Aorta (tissue), 5 donors: ENCODE measurements around the gene ITPR3. TPM values are rescaled to one million over a fixed set of nuclear protein-coding genes. Genes with fewer than 3 reads are reported as not detected.

Source experiments
- ATAC-seq: fragments of 200-7000 bp; cut with Tn5 transposase; one replicate; pipeline ENCODE4 v1.9.1; 2022; ENCODE audit warnings: moderate library complexity; ENCODE audit not compliant: low FRiP score
- DNase-seq, 2 donors: peaks; one replicate each; pipeline ENCODE4 v3.0.0-alpha.2; 2020
- H3K27ac ChIP-seq, 2 donors: one replicate each; pipeline ENCODE4 v1.5.1; 2013; ENCODE audit warnings: low read length in 2 of 2, mild to moderate bottlenecking in 2 of 2, moderate library complexity in 2 of 2, control low read depth in 1 of 2, inconsistent platforms in 1 of 2, low read depth in 1 of 2
- H3K27me3 ChIP-seq, 2 donors: one replicate each; pipeline ENCODE4 v1.6.1; 2013; ENCODE audit warnings: control low read depth in 1 of 2, low read length in 1 of 2, mild to moderate bottlenecking in 1 of 2, moderate library complexity in 1 of 2; ENCODE audit not compliant: insufficient read depth in 2 of 2, control insufficient read depth in 1 of 2
- H3K36me3 ChIP-seq, 2 donors: one replicate each; pipeline ENCODE4 v1.6.1; 2013; ENCODE audit warnings: control low read depth in 1 of 2, low read length in 1 of 2, mild to moderate bottlenecking in 1 of 2; ENCODE audit not compliant: insufficient read depth in 2 of 2, control insufficient read depth in 1 of 2
- H3K4me1 ChIP-seq, 2 donors: one replicate each; pipeline ENCODE4 v1.6.1; 2013; ENCODE audit warnings: low read length in 2 of 2, control low read depth in 1 of 2, mild to moderate bottlenecking in 1 of 2, moderate library complexity in 1 of 2; ENCODE audit not compliant: insufficient read depth in 2 of 2, control insufficient read depth in 1 of 2
- H3K4me3 ChIP-seq, 2 donors: one replicate each; pipeline ENCODE4 v1.5.1; 2013; ENCODE audit warnings: low read length in 2 of 2, control low read depth in 1 of 2, mild to moderate bottlenecking in 1 of 2
- H3K9me3 ChIP-seq: one replicate; pipeline ENCODE4 v1.6.1; 2013; ENCODE audit warnings: mild to moderate bottlenecking, low read length; ENCODE audit not compliant: control insufficient read depth
- WGBS, 2 donors: extraction: QIAGEN DNeasy Blood & Tissue Kit; methylation state at CpG; one replicate each; pipeline ENCODE4 v1.1.7; 2013; 5-methylcytosine and 5-hydroxymethylcytosine counted together
- intact Hi-C, 2 donors: fragments of 100-400 bp; cut with DNase I; formaldehyde crosslinking; loops; one replicate each; pipeline versions ENCODE4 v1.14.2 to v1.15.0; 2022
- polyA plus RNA-seq, 2 donors: library from polyadenylated mRNA; stranded (reverse); fragments of 200-250 nt; gene quantifications; one replicate each; pipeline ENCODE4 v1.2.3, GENCODE V29; 2013
- total RNA-seq, 2 donors: library from RNA; stranded (reverse); fragmentation: NEBNext Ultra II Directional; extraction: Animal tissue kit (Norgen Biotek cat#: 25700); gene quantifications; one replicate each; pipeline ENCODE4 v1.2.1, GENCODE V29; 2021
- donor health status: healthy with polysubstance abuse.
- donor health status: Bipolar disorder and iron deficiency.
- donor health status: DM: no; HTN: no; CAD: no.
- donor health status: DM: no; HTN: no; CAD: no.
- donor health status: DM: yes; HTN: yes; CAD: no.

ITPR3 gene
- total and polyA plus RNA-seq, 4 donors = 4.6 to 28.8 (median 9.5) TPM

GRCh38 chr6:33691456-33692077 lies 70.4 kb downstream of the ITPR3 start:
- intact Hi-C loops = no loop called here
- H3K27me3 ChIP-seq = no peaks in the 10 kb centered on the region
- no peaks in the 10 kb centered on the region for H3K9me3 ChIP-seq
- H3K4me1 ChIP-seq = no peaks in the 10 kb centered on the region
- DNase-seq = no peak
- H3K36me3 ChIP-seq = no peaks in the 10 kb centered on the region
- H3K27ac ChIP-seq = no peak overlapping the region
- no peak for ATAC-seq
- 88 to 91% methylated on average over 15 of the region's 15 CpGs for WGBS, 2 donors
- no peak overlapping the region for H3K4me3 ChIP-seq

- intact Hi-C loops = no loop called here
- no peak for DNase-seq
- Histone ChIP-seq H3K4me1 (no peaks in the 10 kb centered on the region), H3K27me3 (no peaks in the 10 kb centered on the region), H3K4me3 (no peak overlapping the region), H3K9me3 (no peaks in the 10 kb centered on the region), H3K27ac (no peak overlapping the region), H3K36me3 (no peaks in the 10 kb centered on the region)
- 68 to 81% methylated on average over 12 of the region's 12 CpGs for WGBS, 2 donors
- peak; percentile 5 for ATAC-seq
Observed at GRCh38 chr6:33692078-33692759, 71.1 kb downstream of the ITPR3 start.

- Histone ChIP-seq H3K9me3 (no peaks in the 10 kb centered on the region), H3K4me1 (no peaks in the 10 kb centered on the region), H3K27ac (no peak overlapping the region), H3K4me3 (no peak overlapping the region), H3K36me3 (no peaks in the 10 kb centered on the region), H3K27me3 (no peaks in the 10 kb centered on the region)
- ATAC-seq (no peak), DNase-seq (peak in 1 of 2 donors; percentile 74)
- 80 to 83% methylated on average over 10 of the region's 10 CpGs for WGBS, 2 donors
- intact Hi-C loops = no loop called here
Observed at GRCh38 chr6:33692760-33693158, 71.6 kb downstream of the ITPR3 start.

- Histone ChIP-seq H3K27ac (no peak overlapping the region), H3K4me3 (no peak overlapping the region), H3K27me3 (no peaks in the 10 kb centered on the region), H3K36me3 (no peaks in the 10 kb centered on the region), H3K9me3 (no peaks in the 10 kb centered on the region), H3K4me1 (no peaks in the 10 kb centered on the region)
- intact Hi-C loops = no loop called here
- no peak for DNase-seq
- ATAC-seq = no peak
- 73 to 80% methylated on average over 28 of the region's 28 CpGs for WGBS, 2 donors
Observed at GRCh38 chr6:33693186-33694105, 72.3 kb downstream of the ITPR3 start.

- DNase-seq (no peak), ATAC-seq (no peak)
- intact Hi-C loops = no loop called here
- Histone ChIP-seq H3K4me3 (no peak overlapping the region), H3K27me3 (no peaks in the 10 kb centered on the region), H3K4me1 (no peaks in the 10 kb centered on the region), H3K9me3 (no peaks in the 10 kb centered on the region), H3K27ac (no peak overlapping the region), H3K36me3 (no peaks in the 10 kb centered on the region)
- 67 to 76% methylated on average over 19 of the region's 19 CpGs for WGBS, 2 donors
Observed at GRCh38 chr6:33694401-33694931, 73.3 kb downstream of the ITPR3 start.

- Histone ChIP-seq H3K27me3 (no peaks in the 10 kb centered on the region), H3K9me3 (no peaks in the 10 kb centered on the region), H3K36me3 (no peaks in the 10 kb centered on the region), H3K4me3 (no peak overlapping the region), H3K4me1 (no peaks in the 10 kb centered on the region), H3K27ac (no peak overlapping the region)
- DNase-seq (no peak), ATAC-seq (no peak)
- intact Hi-C loops = no loop called here
- WGBS, 2 donors = 81 to 97% methylated on average over 5 of the region's 5 CpGs
Observed at GRCh38 chr6:33694977-33695376, 73.9 kb downstream of the ITPR3 start.

GRCh38 chr6:33695451-33695887 lies 74.3 kb downstream of the ITPR3 start:
- Histone ChIP-seq H3K4me3 (no peak overlapping the region), H3K36me3 (no peaks in the 10 kb centered on the region), H3K9me3 (no peaks in the 10 kb centered on the region), H3K27me3 (no peaks in the 10 kb centered on the region), H3K4me1 (no peaks in the 10 kb centered on the region), H3K27ac (no peak overlapping the region)
- intact Hi-C loops = no loop called here
- no peak for ATAC-seq
- 84 to 90% methylated on average over 16 of the region's 16 CpGs for WGBS, 2 donors
- peak in 1 of 2 donors; percentile 72 for DNase-seq

- Histone ChIP-seq H3K27me3 (no peaks in the 10 kb centered on the region), H3K27ac (no peak overlapping the region), H3K4me1 (no peaks in the 10 kb centered on the region), H3K4me3 (no peak overlapping the region), H3K36me3 (no peaks in the 10 kb centered on the region), H3K9me3 (no peaks in the 10 kb centered on the region)
- WGBS, 2 donors = 93 to 96% methylated on average over 10 of the region's 10 CpGs
- DNase-seq (no peak), ATAC-seq (no peak)
- intact Hi-C loops = no loop called here
Observed at GRCh38 chr6:33696076-33696475, 75.0 kb downstream of the ITPR3 start.
